DMS153 (cell line): Measurements from ENCODE around the gene STXBP2.

Experiments
- DNase-seq: peaks from one replicate; lab custom pipeline; 2025; lab: John Stamatoyannopoulos, UW

The STXBP2 gene

DNA sequence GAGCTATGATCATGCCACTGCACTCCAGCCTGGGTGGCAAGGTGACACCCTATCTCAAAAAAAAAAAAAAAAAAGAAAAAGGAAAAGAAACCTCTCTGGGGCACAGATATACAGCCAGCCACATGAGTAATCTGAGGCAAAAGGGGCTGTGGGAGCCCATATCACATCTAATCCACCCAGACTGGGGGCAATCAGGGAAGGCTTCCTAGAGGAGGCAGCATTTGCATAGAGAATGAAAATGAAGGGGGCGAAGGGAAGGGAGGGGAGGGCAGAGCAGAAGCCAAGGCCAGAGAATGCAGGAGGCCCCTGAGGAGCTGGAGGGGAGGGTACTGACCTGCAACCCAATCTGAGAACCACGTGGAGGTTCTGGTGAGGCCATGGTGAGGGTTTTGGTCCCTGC lies 13.2 kb downstream of the STXBP2 start:
- no peak for DNase-seq

DNA sequence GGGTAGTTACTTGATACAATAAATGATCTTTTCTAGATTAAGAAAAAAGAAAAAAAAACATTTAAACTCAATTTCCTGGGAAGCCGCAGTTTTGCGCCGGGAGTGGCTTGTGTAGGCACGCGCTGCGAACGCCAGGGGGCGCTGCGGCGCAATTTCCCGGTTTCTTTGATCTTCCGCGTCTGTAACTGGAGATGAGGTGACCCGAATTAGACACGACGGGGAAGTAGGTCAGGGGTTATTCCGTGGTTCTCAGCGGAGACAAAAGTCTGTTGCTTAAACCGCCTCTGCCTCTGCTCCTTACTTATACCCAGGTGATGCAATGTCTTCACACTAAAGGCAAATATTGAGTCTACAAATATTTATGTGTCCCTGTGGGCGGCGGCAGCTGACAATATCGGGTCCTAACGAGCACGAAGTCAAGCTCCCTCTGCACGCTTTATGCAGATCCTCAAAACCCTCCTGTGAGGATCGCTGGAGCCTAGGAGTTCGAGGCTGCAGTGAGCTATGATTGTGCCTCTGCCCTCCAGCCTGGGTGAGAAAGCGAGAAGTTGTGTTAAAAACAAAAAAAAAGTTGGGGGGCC lies 15.2 kb downstream of the STXBP2 start:
- DNase-seq = peak; percentile 80

DNA sequence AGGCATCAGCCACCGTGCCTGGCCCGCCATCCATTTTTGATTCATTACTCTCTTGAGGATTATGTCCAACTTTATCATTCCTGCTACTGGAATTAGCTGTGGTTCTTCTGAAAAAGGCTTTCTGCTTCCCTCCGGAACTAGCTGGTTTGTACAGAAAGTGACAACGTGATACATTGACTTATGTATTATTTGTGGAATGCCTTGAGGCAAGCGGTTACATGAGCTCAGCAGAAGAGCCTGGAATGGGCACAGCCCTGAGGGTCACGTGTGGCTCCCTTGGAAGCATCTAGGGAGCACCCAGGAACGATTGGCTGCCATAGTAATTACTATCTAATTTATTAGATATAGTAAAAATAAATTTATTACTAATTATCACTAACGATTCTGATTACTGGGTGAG lies 17.5 kb downstream of the STXBP2 start:
- DNase-seq = no peak

DNA sequence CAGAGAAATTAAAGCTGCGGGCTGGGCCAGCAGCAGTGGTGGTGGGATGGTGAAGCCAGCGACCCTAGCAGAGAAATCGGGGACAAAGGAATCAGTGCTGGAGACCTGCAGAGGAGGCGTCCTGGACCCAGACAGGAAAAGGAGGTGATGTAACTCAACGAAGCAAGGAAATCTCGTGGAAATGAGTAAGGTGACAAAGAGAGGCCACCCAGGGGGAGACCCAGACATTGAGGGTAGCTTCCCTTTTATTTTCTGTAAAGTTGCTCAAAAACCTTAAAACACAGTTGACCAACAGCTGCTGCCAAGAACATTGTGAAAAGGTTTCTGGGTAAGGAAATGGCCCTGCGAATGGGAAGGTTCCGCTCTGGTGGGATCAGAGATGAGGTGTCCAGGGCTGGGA lies 18.7 kb downstream of the STXBP2 start:
- DNase-seq = no peak

DNA sequence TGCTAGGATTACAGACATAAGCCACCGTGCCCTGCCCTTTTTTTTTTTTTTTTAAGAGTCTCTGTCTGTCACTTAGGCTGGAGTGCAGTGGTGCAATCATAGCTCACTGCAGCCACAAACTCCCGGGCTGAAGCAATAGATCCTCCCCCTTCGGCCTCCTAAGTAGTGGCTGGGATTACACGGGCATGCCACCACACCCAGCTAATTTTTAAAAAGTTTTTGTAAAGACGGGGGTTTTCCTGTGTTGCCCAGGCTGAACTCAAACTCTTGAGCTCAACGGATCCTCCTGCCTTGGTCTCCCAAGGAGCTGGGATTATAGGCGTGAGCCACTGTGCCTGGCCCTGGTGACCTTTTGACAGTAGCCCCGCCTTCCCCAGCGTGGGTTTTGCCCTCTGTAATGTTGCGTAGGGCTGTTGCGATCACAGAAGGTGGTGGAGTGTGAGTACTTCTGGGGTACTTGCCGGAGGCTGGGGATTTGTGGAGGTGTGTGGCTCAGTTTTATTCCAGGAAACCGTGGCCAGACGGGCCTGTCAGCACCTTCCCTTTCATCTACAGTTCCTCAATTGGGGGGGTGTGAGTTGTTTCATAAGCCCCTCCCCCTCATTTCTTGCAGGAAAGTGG lies 20.3 kb downstream of the STXBP2 start:
- no peak for DNase-seq

DNA sequence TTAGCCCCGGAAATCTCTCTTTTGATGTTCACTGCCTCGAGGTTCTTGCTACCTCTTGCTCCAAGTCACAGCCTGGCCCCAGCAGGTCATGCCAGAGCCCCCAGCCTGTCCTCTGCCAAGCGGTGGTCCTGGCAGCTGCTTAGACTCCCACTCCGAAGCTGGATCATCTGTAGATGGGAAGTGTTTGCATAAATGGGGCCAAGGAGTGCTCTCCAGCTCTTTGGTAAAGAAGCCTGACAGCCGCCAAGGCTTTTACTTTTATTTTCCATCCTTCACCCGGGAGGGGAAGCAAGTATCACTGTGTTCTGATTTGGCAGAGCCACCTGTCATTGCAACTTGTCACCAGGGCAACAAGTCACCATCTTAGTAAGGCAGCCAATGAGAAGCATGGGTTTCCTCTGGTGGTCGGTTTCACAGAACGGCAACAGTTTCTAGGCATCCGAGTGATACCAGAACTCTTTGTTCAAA lies 21.3 kb downstream of the STXBP2 start:
- DNase-seq = no peak

DNA sequence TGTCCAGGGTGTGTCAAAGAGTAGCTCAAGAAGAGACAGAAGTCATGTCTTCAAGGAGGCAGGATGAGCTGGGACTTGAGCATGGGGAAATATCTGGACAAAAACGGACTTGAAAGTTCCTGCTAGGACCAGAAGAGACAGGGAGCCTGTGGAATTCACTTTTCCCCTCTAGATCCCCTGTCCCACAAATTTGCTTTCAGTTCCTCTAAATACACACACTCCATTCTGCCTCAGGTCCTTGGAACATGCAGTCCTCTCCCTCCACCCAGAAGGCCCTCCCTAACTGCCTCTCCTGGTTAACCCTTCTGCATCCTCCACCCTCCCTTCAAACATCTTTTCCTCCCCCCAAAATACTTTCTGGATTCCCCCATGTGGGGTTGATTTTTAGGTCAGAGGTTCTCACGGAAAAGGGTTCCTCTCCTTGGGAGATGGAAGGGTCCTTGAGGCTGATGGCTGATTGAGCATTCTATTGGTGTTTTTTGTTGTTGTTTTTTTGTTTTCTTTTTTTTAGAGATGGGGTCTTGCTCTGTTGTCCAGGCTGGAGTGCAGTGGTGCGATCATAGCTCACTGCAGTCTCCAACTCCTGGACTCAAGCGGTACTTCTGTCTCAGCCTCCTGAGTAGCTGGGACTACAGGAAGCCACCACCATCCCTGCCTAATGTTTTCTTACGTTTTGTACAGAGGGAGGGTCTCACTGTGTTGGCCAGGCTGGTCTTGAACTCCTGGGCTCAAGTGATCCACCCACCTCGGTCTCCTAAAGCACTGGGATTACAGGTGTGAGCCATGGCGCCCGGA lies 25.0 kb downstream of the STXBP2 start:
- no peak for DNase-seq

DNA sequence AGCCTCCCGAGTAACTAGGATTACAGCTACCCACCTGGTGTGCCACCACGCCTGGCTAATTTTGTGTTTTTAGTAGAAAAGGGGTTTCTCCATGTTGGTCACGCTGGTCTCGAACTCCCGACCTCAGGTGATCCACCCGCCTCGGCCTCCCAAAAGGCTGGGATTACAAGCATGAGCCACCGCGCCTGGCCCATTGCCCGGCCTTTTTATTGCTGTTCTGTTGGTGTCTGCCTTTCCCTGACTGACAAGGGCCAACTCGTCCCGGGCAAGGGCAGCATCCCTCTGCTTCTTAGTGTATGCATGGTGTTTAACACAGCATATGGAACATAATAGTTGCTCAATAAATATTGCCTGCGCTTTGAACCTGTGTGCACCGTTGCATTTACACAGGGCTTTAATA lies 25.7 kb downstream of the STXBP2 start:
- DNase-seq = no peak

DNA sequence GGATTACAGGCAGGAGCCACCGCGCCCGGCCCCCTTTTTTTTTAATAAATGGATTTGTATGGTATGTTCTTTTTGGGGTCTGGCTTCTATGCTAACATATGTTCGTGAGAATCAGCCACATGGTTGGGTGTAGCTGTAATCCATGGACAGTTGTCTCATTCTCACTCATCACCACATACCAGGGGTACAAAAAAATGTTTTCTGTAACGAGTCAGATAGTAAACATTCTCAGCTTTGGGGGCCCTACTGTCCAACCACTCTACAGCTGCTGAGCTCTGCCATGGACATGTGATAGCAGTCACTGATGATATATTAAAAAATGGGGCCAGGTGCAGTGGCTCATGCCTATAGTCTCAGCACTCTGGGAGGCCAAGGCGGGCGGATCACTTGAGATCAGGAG lies 26.8 kb downstream of the STXBP2 start:
- DNase-seq = no peak

DNA sequence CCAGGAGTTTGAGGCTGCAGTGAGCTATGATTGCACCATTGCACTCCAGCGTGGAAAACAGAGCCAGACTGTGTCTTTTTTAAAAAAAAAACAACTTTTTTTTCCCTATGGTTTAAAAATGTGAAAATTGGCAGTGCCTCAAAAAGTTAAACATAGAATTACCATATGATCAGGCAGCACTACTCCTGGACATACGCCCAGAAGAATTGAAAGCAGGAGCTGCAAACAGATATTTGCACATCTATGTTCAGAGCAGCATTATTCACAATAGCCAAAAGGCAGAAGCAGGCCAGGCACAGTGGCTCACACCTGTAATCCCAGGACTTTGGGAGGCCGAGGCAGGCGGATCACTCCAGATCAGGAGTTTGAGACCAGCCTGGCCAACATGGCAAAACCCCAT lies 28.2 kb downstream of the STXBP2 start:
- DNase-seq = no peak

DNA sequence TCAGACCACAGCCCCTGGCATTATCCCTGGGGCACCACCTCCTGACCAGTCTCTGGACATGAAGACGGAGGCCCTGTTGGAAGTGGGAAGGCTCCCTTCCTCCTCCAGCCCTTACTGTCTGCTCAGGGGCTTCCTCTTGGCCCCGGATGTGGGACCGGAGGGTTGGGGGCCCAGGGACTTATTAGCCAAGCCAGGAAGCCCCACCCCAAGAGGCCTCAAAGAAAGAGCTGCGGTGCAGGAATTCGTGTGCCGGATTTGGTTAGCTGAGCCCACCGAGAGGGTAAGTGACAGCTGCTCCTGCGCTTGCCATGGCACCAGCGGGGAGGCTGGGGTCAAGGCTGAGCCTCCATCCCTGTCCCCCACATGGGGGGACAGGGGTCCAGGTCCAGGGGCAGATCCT lies 31.9 kb downstream of the STXBP2 start, which contains the start of gene RETN:
RETN (plus strand) TSS at position 208 of the 400 bp plus-strand sequence. CDS start 278 bp downstream, outside the sequence.
- no peak for DNase-seq

DNA sequence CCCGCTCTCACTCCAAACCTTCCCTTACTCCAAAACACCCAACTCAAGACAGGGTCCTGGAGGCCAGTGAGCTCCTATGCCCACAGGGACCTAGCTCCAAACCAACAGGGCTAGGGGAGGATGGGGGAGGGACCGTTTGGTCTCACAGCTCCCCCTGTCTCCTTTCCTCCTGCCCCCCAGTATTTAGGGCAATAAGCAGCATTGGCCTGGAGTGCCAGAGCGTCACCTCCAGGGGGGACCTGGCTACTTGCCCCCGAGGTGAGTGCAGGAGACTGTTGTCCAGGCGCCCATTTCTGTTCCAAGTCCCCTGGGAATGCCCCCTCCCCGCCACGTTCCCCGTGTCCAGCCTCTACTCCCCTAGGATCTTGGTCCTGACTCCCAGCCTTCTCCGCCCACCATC lies 32.7 kb downstream of the STXBP2 start:
- DNase-seq = no peak

DNA sequence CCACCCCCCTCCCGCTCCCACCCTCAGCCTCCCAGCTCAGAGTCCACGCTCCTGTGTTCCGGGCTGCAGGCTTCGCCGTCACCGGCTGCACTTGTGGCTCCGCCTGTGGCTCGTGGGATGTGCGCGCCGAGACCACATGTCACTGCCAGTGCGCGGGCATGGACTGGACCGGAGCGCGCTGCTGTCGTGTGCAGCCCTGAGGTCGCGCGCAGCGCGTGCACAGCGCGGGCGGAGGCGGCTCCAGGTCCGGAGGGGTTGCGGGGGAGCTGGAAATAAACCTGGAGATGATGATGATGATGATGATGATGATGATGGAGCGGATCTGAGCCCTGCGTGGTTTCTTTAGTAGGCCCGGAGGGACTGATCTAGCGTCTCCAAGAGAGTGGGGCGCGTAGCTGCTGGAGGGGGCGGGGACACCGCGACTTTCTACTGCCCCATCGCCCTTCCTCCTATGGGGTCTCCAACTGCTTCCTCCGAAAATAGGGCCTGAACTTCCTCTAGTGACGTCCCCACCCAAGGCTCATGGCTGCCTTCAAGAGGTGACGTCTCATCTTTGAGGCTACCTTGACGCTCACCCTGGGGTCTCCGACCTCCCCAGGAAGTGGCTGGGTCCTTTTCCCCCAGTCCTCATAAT lies 33.4 kb downstream of the STXBP2 start:
- DNase-seq = no peak

DNA sequence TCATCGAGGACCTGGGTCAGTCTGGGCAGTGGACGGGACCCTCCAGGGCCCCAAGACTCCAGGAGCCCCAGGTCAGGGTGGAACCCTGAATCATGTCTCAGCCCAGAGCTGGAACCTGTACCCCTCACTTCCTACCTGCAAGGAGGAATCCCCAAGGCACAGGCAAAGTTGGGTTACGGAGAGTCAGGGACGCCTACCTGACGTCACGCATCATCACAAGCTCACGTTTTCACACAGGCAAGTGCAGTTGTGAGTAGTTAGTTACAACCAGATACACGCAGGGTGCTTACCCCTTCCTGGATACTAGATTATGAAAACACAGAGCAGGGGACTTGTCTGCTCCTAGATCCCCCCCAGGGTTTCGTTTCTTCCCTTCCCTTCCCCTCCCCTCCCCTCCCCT lies 33.9 kb downstream of the STXBP2 start:
- DNase-seq = no peak

DNA sequence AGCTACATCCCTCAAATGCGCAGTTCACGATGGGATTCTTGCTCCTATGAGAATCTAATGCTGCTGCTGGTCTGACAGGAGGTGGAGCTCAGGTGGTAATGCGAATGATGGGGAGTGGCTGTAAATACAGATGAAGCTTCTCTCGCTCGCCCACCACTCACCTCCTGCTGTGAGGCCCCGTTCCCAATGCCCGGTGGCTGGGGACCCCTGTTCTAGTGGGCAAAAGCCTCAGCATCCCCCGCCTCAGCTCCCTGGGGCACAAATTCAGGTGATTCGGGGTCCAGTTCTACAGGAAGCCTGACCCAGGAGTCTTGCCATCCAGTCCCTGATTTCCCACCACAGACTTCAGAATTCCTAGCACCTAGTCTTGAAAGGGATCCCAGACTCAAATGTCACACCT lies 35.6 kb downstream of the STXBP2 start:
- no peak for DNase-seq

DNA sequence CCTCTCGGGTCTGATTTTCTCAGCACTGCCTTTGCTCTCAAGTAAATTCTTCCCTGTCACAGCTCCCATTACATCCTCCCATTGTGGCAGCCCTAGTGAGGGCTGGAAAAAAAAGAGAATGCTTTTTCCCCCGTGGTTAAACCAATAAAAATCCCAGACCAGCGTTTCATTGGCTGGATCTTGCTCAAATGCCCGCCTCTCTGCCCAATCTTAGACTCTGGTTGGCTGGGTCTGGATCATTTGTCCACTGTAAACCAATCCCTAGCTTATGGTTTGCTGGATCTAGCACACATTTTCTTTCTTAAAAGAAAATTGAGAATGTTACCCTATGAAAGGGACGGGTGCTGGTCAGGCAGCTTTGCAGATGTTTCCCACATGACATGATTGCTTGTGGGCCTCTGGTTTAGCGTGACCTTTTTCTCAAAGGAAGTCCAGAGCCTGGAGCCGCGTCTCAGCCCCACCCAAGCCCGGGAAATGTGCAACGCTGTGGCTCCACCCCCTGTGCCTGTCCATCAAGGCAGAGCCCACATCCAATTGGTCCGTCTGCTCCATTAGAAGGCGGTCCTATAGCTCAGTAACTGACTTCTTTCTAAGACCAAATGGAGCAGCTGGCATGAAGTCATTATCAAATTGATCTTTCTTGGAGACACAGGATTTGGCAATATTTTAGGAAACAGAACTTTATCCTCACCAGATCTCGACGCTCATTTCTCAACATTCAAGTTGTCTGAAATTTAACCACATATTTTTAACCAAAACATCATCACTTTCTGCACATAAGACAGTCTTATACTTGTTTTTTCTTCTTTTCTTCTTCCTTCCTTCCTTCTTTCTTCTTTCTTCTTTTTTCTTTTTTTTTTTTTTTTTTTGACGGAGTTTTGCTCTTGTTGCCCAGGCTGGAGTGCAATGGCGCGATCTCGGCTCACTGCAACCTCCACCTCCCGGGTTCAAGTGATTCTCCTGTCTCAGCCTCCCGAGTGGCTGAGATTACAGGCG lies 37.4 kb downstream of the STXBP2 start:
- no peak for DNase-seq

DNA sequence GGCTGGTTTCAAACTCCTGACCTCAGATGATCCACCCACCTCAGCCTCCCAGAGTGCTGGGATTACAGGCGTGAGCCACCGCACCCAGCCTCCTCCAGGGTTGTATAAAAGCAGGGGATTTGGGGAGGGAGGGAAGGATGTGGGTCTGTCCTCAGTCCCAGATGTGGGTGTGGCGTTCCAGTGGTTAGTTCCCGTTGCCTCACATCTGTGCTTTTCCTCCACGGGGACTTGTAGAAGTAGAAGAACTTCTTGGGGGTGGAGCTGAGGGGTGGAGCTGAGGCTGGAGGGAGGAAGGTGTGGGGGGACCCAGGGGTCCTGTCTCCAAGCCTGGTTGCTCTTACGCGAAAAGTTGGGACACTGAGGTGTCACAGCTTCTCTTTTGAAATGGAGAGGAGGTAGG lies 39.5 kb downstream of the STXBP2 start:
- DNase-seq = no peak

DNA sequence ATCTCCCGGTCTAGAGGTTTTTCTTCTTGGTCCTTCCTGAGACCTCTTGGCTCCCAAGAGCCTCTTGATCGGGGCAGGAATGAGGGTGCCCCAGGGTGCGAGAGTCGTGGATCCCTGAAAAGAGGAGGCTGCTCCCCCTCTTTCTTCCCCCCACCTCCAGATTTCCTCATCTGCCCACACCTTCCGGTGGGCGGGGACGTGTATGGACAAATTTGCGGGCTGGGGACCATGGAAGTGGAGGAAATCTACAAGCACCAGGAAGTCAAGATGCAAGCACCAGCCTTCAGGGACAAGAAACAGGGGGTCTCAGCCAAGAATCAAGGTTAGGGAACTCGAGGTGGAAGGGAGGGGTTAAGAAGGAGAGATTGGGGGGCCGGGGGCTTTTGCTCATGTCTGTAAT lies 39.9 kb downstream of the STXBP2 start, which contains the start of gene MCEMP1:
MCEMP1 (plus strand) TSS at position 237 of the 400 bp plus-strand sequence; CDS start at position 268, 31 bp downstream.
- DNase-seq = no peak

DNA sequence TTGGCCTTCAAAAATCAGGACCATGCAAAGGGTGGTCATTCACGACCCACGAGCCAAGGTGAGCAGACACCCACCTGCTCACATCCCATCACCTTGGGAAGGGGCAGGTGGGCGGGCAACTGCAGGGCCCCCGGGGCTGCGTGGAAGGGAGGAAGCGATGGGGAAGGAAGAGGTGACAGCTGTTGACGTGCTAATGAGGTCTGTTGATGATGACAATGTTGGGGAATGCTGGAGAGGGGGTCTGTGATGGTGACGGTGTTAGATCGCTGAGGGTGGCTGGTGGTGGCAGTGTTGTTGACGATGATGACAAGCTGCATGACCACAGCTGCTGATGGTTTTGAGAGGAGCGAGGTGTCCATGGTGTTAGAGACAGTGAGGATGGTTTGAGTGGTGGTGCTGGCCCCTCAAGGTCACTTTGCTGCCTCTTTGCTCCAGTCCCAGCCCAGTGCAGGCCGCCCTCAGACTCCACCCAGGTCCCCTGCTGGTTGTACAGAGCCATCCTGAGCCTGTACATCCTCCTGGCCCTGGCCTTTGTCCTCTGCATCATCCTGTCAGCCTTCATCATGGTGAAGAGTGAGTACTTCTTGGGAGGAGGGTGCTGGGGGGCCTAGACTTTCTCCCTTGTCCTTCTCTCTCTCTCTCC lies 40.9 kb downstream of the STXBP2 start:
- DNase-seq = no peak

DNA sequence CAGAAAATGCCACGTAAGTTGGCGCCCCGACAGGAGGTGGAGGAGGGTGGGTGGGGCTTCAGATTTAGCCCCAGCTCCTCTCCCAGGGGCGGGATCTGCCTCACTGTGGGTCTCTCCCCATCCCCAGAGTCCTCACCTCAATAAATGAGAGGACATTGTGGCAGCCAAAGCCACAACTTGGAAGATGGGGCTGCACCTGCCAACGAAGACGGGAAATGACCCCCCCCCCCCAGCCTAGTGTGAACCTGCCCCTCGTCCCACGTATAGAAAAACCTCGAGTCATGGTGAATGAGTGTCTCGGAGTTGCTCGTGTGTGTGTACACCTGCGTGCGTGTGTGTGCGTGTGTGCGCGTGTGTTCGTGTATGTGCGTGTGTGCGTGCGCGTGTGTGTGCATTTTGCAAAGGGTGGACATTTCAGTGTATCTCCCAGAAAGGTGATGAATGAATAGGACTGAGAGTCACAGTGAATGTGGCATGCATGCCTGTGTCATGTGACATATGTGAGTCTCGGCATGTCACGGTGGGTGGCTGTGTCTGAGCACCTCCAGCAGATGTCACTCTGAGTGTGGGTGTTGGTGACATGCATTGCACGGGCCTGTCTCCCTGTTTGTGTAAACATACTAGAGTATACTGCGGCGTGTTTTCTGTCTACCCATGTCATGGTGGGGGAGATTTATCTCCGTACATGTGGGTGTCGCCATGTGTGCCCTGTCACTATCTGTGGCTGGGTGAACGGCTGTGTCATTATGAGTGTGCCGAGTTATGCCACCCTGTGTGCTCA lies 42.3 kb downstream of the STXBP2 start:
- peak; percentile 46 for DNase-seq
